SH-SY5Y (cell line): ENCODE measurements around the gene SIL1.

Experiments
- GATA2 ChIP-seq: IDR thresholded peaks from 2 replicates; pipeline ENCODE4 v1.6.1; 2011; ENCODE audit warnings: mild to moderate bottlenecking, low read depth, low read length
- GATA3 ChIP-seq: IDR thresholded peaks from 2 replicates; pipeline ENCODE4 v1.6.1; 2011; ENCODE audit warnings: low read depth, mild to moderate bottlenecking, low read length, moderate library complexity

DNA sequence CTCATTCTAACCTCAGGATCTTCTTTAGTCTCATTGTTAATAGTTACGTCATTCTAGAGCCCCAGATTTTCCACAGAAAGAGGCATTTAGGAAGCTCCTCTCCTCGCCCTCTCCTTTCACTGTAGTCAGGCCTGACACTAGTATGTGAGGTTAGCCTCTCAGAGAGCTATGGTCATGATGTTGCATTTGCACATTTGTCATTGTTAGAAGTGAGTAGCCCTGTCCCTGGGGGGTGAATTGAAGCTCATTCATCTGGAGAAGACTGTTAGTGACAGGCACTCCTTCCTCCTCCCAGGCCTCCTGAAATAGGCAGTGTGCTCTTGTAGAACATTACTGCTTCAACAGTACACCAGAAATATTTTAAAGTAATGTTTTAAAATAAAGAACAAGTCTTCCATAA, 296.5 kb downstream of the SIL1 start:
- no peak for TF ChIP-seq GATA3
- TF ChIP-seq GATA2 = no peak
